Thyroid gland (tissue), 4 donors: ENCODE results near the gene PLA2G12B.

Source experiments
- CTCF ChIP-seq, 6 experiments: fragments of 200-600 bp in 3 of 6; fragments of 450-650 bp in 3 of 6; sonication (generic) in 3 of 6; IDR thresholded peaks; one replicate each; pipeline ENCODE4 v1.5.1; 2016 to 2019; ENCODE audit warnings: antibody characterized with exemption in 6 of 6, mild to moderate bottlenecking in 2 of 6, inconsistent platforms in 1 of 6, moderate library complexity in 1 of 6
- POLR2A ChIP-seq, 2 donors: fragments of 450-650 bp; IDR thresholded peaks; one replicate each; pipeline ENCODE4 v1.6.1; 2017; ENCODE audit warnings: antibody characterized with exemption in 2 of 2, mild to moderate bottlenecking in 2 of 2, moderate library complexity in 1 of 2

- TF ChIP-seq CTCF (IDR thresholded peaks at IDR 0.05) (no peak), POLR2A (IDR thresholded peaks at IDR 0.05) (no peak)
Measured at GRCh38 chr10:72981028-72981881, 26.6 kb upstream of the PLA2G12B start.
